Tibial nerve (tissue), 4 donors: Measurements from ENCODE around the gene PICK1. TPM values are rescaled to one million over a fixed set of nuclear protein-coding genes. Genes with fewer than 3 reads are reported as not detected.

Experiments
- DNase-seq, 2 donors: peaks; one replicate each; pipeline ENCODE4 v3.0.0-alpha.2; 2019; ENCODE audit warnings: low spot score in 2 of 2
- H3K27ac ChIP-seq, 4 donors: fragments of 200-600 bp; sonication (generic) in 3 of 4; one replicate each; pipeline ENCODE4 v1.5.1; 2017 to 2019; ENCODE audit warnings: mild to moderate bottlenecking in 1 of 4
- H3K27me3 ChIP-seq, 2 donors: fragments of 200-600 bp; sonication (generic) in 1 of 2; one replicate each; pipeline versions ENCODE4 v1.5.1 to v1.6.0; 2017 to 2019
- H3K36me3 ChIP-seq, 3 donors: fragments of 200-600 bp; sonication (generic); one replicate each; pipeline ENCODE4 v1.5.1; 2018 to 2019
- H3K4me1 ChIP-seq, 4 donors: fragments of 200-600 bp; sonication (generic) in 3 of 4; one replicate each; pipeline ENCODE4 v1.5.1; 2017 to 2019
- H3K4me3 ChIP-seq, 4 donors: fragments of 200-600 bp; sonication (generic) in 3 of 4; one replicate each; pipeline ENCODE4 v1.5.1; 2017 to 2019; ENCODE audit warnings: mild to moderate bottlenecking in 1 of 4, moderate library complexity in 1 of 4
- H3K9me3 ChIP-seq, 4 donors: fragments of 200-600 bp; sonication (generic) in 3 of 4; one replicate each; pipeline ENCODE4 v1.5.1; 2017 to 2019
- CTCF ChIP-seq, 5 experiments: fragments of 200-600 bp in 3 of 5; fragments of 450-650 bp in 2 of 5; sonication (generic) in 3 of 5; IDR thresholded peaks; one replicate each; pipeline ENCODE4 v1.5.1; 2016 to 2019; ENCODE audit warnings: antibody characterized with exemption in 5 of 5, mild to moderate bottlenecking in 3 of 5, moderate library complexity in 2 of 5
- EP300 ChIP-seq, 2 donors: sonication (generic); formaldehyde crosslinking; IDR thresholded peaks; one replicate each; pipeline ENCODE4 v1.6.1; 2017; ENCODE audit warnings: antibody characterized with exemption in 2 of 2, mild to moderate bottlenecking in 1 of 2
- POLR2A ChIP-seq, 2 donors: fragments of 450-650 bp; IDR thresholded peaks; one replicate each; pipeline ENCODE4 v1.6.1; 2017; ENCODE audit warnings: antibody characterized with exemption in 2 of 2, mild to moderate bottlenecking in 2 of 2, moderate library complexity in 2 of 2
- WGBS, 2 donors: methylation state at CpG; one replicate each; pipeline ENCODE4 v1.1.5; 2018; 5-methylcytosine and 5-hydroxymethylcytosine counted together
- total RNA-seq, 4 donors: library from RNA; depleted of rRNA; stranded (reverse); fragments of >200 nt; gene quantifications; one replicate each; pipeline ENCODE4 v1.1.0, GENCODE V29; 2016

PICK1 gene
- total RNA-seq, 4 donors from 2014 or later, result 32.1 to 49.8 (median 44.2) TPM

- H3K27me3 ChIP-seq, result peaks cover 0 to 30% of the 10 kb centered on the region in 2 donors
- no peak for DNase-seq
- H3K36me3 ChIP-seq, result peaks cover 0 to 40% (median 2%) of the 10 kb centered on the region in 3 donors
- H3K9me3 ChIP-seq, result no peaks in the 10 kb centered on the region
- WGBS, 2 donors, result 84 to 95% methylated on average over 11 to 22 of the region's 25 CpGs
- no peak overlapping the region for H3K4me3 ChIP-seq
- H3K4me1 ChIP-seq, result peaks cover 0 to 47% (median 19%) of the 10 kb centered on the region in 4 donors
- no peak overlapping the region for H3K27ac ChIP-seq
- no peak for TF ChIP-seq EP300 (IDR thresholded peaks at IDR 0.05)
- TF ChIP-seq POLR2A (IDR thresholded peaks at IDR 0.05), result no peak
- no peak for TF ChIP-seq CTCF (IDR thresholded peaks at IDR 0.05)
Measured at GRCh38 chr22:38086001-38086845, 29.0 kb downstream of the PICK1 start.

- 78 to 82% methylated on average over 13 of the region's 13 CpGs for WGBS, 2 donors
- H3K27me3 ChIP-seq, result peaks cover 0 to 25% of the 10 kb centered on the region in 2 donors
- no peak overlapping the region for H3K4me3 ChIP-seq
- no peak for TF ChIP-seq CTCF (IDR thresholded peaks at IDR 0.05)
- H3K36me3 ChIP-seq, result peaks cover 0 to 40% (median 2%) of the 10 kb centered on the region in 3 donors
- peaks cover 0 to 40% (median 13%) of the 10 kb centered on the region in 4 donors for H3K4me1 ChIP-seq
- H3K9me3 ChIP-seq, result no peaks in the 10 kb centered on the region
- DNase-seq, result no peak
- H3K27ac ChIP-seq, result no peak overlapping the region
Measured at GRCh38 chr22:38086942-38087341, 29.7 kb downstream of the PICK1 start.

GRCh38 chr22:38087855-38088254 is 30.7 kb downstream of the PICK1 start:
- H3K27me3 ChIP-seq, result peaks cover 0 to 16% of the 10 kb centered on the region in 2 donors
- no peak overlapping the region for H3K4me3 ChIP-seq
- no peaks in the 10 kb centered on the region for H3K9me3 ChIP-seq
- no peak overlapping the region for H3K27ac ChIP-seq
- 91 to 92% methylated on average over 12 of the region's 12 CpGs for WGBS, 2 donors
- H3K4me1 ChIP-seq, result peaks cover 0 to 31% (median 8%) of the 10 kb centered on the region in 4 donors
- DNase-seq, result no peak
- TF ChIP-seq EP300 (IDR thresholded peaks at IDR 0.05) (no peak), CTCF (IDR thresholded peaks at IDR 0.05) (no peak), POLR2A (IDR thresholded peaks at IDR 0.05) (no peak)
- peaks cover 0 to 40% (median 2%) of the 10 kb centered on the region in 3 donors for H3K36me3 ChIP-seq

GRCh38 chr22:38088629-38089473 is 31.6 kb downstream of the PICK1 start:
- TF ChIP-seq POLR2A (IDR thresholded peaks at IDR 0.05) (no peak), CTCF (IDR thresholded peaks at IDR 0.05) (no peak), EP300 (IDR thresholded peaks at IDR 0.05) (no peak)
- Histone ChIP-seq H3K4me3 (peak overlapping the region in 1 of 4 donors; percentile 39), H3K4me1 (peaks cover 0 to 21% (median 7%) of the 10 kb centered on the region in 4 donors), H3K9me3 (no peaks in the 10 kb centered on the region), H3K27me3 (peaks cover 0 to 14% of the 10 kb centered on the region in 2 donors), H3K27ac (peak overlapping the region in 1 of 4 donors; percentile 41), H3K36me3 (peaks cover 0 to 43% (median 2%) of the 10 kb centered on the region in 3 donors)
- no peak for DNase-seq
- WGBS, 2 donors, result 36 to 45% methylated on average over 10 to 14 of the region's 85 CpGs
